Ecto neural progenitor cell (in vitro differentiated cells): ENCODE results near the gene NCS1.

Experiments
- DNase-seq: peaks from one replicate; pipeline ENCODE4 v3.0.0-alpha.2; 2018; ENCODE audit warnings: low spot score

NCS1 gene

DNA sequence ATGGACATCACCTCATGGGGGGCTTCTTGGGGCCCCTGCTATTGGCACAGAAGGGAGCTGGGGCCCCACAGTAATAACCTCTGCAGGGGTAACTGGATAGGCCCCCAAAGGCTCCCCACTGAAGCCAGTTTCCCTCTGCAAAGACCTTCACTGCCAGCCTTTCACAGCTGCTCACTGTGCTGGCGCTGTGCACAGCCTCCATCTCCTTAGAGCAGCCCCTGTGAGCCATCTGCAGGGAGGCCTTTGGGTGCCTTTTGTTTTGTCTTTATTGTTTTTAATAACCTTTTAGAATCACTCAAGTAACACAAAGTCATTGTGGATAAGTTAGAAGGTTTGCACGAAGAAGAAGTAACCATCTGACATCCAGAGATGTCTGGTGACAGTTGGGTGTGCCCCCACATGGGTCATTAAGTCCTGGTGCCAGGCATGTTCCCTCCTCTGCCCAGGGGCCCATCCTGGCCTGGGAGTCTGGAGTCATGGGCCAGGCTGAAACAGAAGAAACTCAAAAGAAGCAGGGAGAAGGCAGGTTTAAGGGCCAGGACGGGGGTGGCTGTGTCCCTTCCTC, 42.7 kb downstream of the NCS1 start:
- DNase-seq = no peak

DNA sequence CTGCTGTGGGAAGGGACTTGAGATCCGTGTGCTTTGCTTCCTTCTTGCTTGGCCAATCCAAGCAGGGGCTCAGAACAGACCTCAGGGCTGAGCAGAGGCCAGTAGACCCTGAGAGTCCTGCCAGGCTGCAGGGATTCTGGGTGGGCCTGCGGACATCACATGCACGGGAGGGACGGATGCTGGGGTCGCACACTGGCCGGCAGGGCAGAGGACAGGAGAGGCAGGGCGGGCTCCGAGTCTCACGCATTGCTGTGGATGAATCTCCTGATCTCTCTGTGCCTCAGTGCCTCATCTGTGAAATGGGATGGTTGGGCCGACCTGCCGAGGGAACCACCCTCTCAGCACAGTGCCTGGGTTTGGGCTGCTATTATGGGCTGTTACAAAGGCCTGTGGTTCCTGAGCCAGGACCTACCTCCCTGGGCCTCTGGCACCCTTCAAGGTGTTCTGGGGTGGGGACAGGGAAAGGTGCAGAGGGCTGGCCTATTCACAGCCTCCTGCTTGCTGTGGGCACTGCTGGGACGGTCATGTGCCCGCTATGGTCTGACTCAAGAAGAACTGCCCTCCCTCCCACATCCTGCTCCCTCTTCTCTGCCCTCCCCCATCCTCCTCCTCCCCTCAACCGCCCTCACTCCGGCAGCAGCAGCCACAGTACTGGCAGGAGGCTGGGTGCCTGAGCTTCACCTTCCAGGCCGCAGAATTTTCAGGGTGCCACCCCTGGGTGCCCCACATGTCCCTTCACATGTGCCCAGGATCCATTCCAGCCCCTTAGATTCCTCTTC, 43.3 kb downstream of the NCS1 start:
- no peak for DNase-seq

DNA sequence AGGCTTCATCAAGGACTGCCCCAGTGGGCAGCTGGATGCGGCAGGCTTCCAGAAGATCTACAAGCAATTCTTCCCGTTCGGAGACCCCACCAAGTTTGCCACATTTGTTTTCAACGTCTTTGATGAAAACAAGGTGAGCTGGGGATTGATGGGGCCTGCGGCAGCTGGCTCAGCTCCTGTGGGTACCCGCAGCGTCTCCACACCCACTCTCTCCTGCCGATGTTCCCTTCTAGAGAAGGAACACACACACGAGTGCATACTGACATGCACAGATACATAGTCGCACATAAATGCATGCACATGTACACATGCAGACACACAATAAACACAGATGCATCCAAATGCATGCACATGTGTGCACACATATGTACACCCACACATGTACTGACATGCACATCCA, 45.6 kb downstream of the NCS1 start:
- no peak for DNase-seq

DNA sequence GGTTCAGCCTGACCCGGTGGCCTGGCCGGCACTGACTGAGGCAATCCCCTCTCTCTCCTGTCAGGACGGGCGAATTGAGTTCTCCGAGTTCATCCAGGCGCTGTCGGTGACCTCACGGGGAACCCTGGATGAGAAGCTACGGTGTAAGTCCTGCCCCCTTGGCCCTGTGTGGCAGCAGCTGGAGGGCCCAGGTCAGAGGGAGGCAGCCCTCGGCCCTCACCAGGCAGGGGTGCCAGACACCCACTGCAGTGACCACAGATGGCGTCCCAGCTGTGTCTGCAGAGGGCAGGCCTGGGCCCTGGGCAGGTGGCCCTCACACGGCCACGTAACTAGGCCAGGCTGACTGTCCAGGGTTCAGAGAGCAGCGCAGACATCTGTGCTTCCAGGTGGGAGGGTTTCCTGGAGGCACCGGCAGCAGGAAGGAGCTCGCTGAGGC, 47.5 kb downstream of the NCS1 start:
- no peak for DNase-seq

DNA sequence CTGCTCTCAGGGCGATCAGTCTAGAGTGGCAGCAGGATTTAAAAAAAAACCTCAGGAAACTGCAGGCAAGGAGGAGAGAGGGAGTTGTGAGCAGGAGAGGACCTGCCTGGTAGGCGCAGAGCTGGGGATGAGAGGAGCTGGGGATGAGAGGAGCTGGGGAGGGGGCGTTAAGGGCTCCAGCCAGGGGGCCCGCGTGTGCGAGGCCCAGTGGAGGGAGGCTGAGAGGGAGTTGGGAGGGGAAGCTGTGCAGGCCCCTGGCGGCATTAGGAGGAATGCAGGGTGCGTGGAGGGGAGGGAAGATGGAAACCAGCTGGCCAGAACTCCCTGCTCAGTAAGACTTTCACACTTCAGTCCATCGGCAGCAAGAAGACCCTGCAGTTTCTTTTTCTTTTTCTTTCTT, 48.1 kb downstream of the NCS1 start:
- peak; percentile 64 for DNase-seq

DNA sequence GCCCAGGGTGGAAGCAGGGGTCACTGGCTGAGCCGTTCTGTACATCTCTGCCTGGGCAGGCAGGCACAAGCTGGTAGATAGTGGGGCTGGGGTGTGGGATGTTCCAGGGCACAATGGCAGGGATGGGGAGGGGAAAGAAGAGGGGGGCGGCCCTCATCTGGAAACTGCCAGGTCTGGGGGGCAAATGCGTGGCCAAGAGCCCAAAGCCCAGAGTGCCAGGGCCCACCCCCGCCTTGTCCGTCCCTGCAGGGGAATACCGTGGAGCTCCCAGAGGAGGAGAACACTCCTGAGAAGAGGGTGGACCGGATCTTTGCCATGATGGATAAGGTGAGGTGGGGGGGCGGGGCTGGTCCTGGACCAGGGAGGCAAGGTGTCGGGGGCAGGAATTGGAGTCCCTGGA, 50.6 kb downstream of the NCS1 start:
- DNase-seq = no peak

DNA sequence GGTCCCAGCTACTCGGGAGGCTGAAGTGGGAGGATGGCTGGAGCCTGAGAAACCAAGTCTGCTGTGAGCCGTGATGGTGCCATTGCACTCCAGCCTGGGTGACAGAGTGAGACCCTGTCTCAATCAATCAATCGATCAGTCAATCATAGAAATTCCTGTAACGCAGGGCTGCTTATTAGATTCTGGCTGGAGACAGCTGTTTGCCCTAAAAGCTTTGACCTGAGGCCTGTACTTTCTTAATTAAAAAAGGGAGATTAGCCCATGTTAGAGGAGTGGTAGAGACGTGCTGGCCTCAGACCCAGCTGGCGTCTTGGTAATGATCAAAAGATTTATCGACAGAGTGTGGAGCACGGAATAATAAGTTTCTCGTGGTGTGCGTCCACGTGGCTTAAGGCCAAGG, 52.9 kb downstream of the NCS1 start:
- DNase-seq = no peak

DNA sequence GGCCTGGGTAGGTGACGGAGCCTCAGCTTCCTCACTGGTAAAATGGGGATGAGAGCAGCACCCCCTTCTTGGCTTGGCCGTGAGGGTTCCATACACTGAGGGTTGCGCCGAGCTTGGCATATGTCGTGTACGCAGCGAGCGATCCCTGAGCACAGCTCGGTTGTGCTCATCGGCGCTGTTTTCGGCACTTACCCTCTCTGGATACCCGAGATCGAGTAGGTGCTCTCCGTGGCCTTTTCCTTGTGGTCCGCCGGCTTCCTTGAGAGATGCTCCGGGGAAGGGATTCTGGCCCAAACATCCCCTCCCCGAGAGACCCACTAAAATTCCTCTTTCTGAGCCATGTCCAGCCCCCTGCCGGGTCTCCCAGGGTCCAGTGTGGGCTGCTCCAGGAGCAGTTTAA, 53.4 kb downstream of the NCS1 start:
- no peak for DNase-seq

DNA sequence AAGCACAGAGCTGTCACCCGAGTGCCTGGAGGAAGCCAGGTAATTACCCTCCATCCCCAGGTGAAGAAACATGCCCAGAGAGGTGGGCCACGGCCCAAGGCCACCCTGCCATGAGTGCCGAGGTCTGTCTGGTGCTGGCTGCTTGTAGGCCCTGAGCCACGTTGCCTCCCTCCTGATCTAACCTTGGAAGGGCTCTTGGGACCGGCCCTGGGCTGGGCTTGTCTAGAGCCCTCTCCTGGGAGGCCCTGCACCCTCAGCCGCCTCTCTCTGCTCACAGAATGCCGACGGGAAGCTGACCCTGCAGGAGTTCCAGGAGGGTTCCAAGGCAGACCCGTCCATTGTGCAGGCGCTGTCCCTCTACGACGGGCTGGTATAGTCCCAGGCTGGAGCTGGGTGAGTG, 53.9 kb downstream of the NCS1 start:
- no peak for DNase-seq

DNA sequence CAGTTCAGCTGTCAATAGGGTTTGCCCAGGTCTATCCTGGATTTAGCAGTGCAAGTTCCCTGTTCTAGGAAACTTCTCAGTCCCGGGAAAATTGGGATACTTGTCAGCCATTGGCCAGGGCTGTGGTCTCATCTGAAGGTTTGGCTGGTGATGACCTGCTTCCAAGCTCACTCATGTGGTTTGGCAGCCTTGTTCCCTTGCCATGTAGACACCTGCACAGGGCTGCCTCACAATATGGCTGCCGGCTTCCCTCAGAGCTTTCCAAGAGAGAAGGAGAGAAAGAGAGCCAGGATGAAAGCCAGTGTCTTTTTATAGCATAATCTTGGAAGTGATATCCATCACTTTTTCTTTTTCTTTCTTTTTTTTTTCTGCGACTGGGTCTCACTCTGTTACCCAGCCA, 55.6 kb downstream of the NCS1 start:
- no peak for DNase-seq

DNA sequence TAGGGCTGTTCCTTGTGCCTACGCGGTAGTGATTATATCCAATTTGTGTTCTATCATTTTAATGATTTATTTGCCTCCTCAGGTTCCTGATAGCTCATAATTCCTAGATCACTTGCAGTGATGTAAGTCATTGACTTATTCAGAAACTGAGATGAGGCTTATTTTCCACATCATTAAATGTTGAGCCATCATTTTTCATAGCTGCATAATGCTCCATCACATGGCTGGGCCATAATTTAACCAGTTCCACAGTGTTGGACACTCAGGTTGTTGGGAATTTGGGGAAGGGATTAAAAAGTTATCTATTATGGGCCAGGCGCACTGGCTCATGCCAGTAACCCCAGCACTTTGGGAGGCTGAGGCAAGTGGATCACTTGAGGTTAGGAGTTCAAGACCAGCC, 57.6 kb downstream of the NCS1 start:
- DNase-seq = no peak

DNA sequence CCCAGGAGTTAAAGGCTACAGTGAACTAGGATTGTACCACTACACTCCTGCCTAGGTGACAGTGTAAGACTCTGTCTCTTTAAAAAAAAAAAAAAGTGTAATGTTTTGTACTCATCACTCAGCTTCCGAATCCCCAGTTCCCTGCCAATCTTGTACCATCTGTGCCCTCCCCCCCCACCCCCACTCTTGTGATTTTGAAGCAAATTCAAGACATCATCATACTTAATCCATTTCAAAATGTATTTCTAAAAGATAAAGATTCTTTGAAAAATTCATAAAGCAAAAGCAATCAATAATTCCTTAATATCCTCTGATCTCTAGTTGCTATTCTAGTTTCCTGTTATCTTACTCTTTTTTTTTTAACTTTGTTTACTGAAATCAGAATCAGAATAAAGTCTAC, 58.4 kb downstream of the NCS1 start:
- DNase-seq = no peak

DNA sequence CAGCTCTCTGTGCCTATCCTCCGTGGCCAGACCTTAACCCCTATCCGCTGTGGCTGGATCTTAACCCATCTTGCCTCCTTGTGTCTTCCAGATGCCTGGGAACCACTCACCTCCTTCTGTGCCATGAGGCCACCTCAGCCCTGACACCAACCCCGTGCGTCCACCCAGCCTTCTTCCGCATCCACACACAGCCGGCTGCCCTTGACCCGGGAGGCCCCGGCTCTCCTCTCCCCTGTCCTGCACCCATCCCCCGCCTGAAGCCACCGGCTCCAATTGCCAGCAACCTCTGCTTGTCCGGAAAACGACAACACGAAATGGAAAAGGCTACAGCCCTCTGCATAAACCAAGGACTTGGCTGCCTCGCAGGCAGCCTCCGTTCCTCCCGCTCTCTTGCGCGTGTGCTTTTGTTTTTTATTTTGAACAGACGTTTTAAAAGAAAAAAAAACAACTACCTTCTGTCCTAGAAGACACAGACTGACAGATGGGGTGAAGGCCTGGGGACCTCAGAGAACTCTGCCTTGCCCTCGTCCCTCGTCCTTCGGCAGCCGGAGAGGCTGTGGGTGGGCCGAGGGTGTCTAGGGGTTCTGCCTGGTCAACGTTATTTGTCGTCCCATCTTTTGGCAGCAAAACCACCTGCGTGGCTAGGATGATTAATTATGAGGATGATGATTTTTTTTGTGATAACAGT, 60.8 kb downstream of the NCS1 start:
- DNase-seq = no peak

DNA sequence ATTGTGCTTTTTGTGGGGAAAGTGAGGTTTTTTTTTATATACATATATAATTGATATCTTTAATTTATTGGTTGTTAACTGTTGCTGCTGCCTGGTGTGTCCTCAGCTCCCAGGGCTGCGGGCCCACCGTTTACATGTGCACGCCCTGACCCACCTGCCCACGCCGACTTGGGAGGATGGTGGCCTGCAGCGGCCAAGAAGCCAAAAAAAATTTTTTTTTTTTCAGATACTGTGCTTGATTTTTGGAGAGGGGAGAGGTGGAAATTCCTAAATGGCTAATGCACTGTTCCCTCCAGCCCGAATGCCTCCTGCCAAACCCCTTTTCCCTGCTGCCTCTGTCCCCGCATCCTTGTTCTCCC, 61.4 kb downstream of the NCS1 start:
- no peak for DNase-seq

DNA sequence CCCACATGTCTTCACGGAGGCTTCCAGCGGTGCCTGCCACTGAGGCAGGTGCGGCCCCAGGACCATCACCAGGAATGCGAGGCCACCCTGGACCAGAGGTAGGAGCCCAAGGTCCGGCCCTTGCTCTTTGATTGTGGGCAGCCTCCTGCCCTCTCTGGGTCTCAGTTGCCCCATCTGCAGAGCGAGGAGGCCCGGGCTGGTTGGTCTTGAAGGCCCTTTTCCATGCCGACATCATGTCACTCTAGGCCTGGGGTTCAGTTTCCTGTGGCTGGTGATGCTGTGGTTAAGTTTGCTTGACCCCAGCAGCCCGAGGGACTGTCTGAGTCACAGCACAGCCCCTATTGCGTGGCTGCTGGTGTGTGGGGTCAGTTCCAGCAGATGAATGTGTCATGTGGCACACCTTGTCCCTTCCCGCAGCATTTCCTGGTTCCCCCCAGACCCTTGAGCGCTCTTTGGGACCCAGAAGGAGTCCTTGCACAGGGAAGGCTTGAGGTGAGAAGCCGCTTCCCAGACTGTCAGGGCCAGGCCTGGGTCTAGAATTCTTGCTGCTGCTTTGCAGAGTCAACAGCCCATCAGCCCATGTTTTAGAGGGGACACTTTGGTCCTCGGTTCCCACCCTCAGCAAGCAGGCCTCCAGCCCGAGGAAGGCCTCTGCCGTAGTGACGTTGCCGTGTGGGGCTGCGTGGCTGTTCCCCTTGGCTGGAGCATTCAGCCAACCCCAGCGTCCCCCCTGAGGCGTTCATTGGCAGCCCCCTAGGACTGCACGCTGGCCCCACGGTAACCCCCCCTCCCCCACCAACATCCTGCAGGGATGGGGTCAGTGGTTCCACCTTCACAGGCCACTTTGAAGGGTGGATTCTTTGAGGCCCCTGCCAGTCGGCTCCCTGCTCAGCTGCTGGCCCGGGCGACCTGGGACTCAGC, 62.4 kb downstream of the NCS1 start:
- DNase-seq = no peak

DNA sequence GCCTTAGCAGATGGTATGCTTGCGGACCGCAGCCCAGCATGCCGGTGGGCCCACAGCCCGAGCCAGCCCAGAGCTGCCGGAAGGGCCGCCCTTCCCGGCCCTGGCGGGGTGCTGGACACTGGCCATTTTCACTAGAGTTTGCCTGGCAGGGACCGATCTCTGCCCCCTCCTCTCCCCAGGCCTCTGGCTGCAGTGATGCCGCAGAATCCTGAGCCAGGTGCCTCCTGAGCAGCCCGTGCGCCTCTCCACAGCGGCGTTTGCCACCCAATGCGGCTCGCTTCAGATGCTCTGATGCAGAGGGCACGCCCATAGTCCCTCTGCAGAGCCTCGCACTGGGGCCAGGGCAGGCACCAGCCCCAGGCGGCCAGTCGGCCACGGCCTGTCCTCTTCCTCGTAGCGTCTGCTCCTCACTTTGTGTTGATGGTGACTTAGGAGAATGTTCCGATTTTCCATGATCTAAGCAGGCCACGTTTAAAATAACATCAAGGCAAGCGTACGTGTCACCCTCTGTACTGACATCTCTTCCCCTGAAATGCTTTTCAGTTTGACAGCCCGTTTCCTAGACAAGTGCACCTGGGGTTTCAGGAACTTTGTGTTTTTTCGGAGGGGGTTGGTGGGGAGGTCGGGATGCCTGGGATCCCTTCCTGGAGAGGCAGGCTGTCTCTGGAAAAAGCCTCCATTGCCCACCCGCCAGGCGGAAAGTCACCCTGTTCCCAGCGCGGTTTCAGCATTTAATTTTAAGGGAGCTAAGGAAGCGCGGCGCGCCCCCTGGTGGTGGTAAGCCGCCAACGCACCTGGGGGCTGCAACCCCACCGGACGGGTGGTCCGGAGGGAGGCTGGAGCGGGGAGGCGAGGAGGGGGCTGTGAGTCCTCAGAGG, 63.6 kb downstream of the NCS1 start:
- peak; percentile 88 for DNase-seq

DNA sequence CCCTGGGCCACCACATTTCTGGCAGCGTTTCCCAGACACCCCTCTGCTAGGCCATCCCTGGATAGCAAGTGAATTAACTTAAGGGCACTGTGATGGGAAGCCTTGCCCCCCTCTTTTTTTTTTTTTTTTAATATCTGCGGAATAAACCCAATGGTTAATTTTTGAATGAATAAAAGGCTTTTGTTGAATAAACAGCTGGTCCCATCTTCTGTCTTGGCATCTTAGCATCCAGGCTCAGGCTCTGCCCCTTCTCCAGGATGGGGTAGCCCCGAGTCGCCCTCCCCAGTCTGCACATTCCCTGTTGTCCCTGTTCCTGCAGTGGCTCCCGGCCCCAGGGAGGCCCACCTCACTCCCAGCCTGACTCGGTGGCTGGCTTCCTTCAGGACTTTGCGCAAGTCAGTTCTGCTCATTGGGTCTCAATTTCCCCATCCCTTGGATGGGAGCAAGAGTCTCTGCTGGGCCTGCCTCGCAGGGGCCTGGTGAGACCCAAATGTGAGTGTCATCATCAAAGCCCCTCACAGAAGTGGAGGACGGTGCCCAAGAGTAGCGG, 64.3 kb downstream of the NCS1 start:
- no peak for DNase-seq

DNA sequence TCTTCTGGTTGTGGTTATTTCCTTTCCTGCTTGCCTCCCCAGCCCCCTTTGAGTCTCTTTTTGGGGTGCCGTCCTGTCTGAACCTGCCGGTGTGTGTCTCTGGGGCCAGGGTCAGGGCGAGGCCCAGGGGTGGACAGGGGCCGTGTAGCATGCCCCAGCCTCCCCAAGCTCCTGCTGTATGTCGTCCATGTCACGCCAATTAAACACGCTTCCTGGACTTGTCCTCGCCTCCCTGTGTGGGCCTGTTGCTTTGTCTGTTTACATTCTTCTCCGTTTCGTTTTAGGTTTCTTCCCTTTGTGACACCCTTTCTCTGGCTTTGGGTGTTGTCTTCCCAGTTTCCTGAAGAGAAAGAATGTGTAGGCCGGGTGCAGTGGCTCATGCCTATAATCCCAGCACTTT, 64.9 kb downstream of the NCS1 start:
- DNase-seq = no peak

DNA sequence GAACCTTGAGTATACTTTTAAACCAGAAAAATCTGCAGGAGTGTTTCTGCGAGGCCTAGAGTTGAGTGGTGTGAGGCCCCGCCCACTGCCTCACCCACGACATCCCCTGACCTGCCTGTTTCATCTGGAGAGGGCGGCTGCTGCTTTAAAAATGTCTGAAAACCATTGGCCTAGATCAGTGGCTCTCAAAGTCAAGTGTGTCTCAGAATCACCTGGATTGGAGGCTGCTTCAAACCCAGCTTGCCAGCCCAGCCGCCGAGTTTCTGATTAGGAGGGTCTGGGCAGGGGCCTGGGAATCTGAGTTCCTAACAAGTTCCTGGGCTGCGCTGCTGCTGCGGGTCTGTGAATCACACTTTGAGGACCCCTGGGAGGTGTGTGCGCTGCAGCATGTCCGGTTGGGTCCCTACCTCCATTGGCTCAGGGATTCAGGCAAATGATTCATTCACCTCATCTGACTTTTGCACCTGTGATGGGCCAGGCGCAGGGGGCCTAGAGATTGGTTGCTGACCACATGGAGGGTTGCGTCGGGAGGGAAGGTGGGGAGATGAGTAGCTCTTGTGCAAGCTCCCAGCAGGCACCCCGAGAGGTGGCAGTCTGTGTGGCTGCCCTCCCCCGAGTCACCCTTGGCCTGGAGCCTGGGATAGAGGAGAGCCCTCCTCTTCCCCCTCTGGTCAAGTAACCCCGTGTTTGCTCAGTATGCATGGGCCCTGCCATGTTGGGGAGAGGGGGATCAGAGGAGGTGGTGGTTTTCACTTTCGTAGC, 65.7 kb downstream of the NCS1 start:
- DNase-seq = no peak

DNA sequence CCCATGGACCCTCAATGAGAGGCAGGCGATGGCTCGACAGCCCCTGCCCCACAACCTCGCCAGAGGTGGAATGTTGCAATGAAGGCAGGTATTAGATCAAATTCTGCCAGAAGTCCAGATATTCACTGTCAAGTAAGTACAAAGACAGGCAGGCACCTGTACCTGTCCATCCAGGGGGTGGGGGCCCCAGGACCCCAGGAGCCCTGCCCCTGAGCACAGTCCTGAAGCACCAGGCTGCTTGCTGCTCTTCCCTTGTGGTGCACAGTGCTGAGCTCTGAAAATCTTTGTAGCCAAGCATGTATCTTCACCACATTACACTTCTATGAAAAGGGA, 67.1 kb downstream of the NCS1 start:
- no peak for DNase-seq
